HG03558 (cell line): Measurements from ENCODE around the gene GLRA3.
A peak's percentile ranks its signal among the peaks of the same experiment; 100 is the strongest.
"Not testable (repeated sequence)": the region's sequence is repeated elsewhere in the genome, so short reads cannot be mapped to it uniquely, and the experiment has no call there.

Experiments used
- ATAC-seq: cut with Tn5 transposase; IDR thresholded peaks from one replicate; pipeline ENCODE4 v1.9.1; 2021; ENCODE audit warnings: moderate number of reproducible peaks; ENCODE audit not compliant: unreplicated experiment; ENCODE audit errors: extremely low read depth

The GLRA3 gene

GRCh38 chr4:174717828-174718227 lies 111.2 kb downstream of the GLRA3 start:
- no peak for ATAC-seq

GRCh38 chr4:174716986-174717770 lies 111.9 kb downstream of the GLRA3 start:
- no peak for ATAC-seq

GRCh38 chr4:174714393-174715211 lies 114.4 kb downstream of the GLRA3 start:
- ATAC-seq, result no peak

- ATAC-seq, result no peak
Measured at GRCh38 chr4:174713821-174714220, 115.2 kb downstream of the GLRA3 start.

- no peak for ATAC-seq
Measured at GRCh38 chr4:174713181-174713580, 115.9 kb downstream of the GLRA3 start.

- ATAC-seq, result no peak
Measured at GRCh38 chr4:174709526-174709925, 119.5 kb downstream of the GLRA3 start.

- no peak for ATAC-seq
Measured at GRCh38 chr4:174708381-174708780, 120.7 kb downstream of the GLRA3 start.

GRCh38 chr4:174707902-174708301 lies 121.1 kb downstream of the GLRA3 start:
- no peak for ATAC-seq

GRCh38 chr4:174707051-174707676 lies 121.9 kb downstream of the GLRA3 start:
- ATAC-seq, result peak; percentile 99

GRCh38 chr4:174702979-174703478 lies 126.0 kb downstream of the GLRA3 start:
- ATAC-seq, result no peak

GRCh38 chr4:174699654-174700053 lies 129.4 kb downstream of the GLRA3 start:
- no peak for ATAC-seq

GRCh38 chr4:174697896-174698295 lies 131.2 kb downstream of the GLRA3 start:
- ATAC-seq, result no peak

- ATAC-seq, result no peak
Measured at GRCh38 chr4:174697202-174697601, 131.8 kb downstream of the GLRA3 start.

GRCh38 chr4:174696657-174697056 lies 132.4 kb downstream of the GLRA3 start:
- no peak for ATAC-seq

- ATAC-seq, result not testable (repeated sequence)
Measured at GRCh38 chr4:174691876-174692275, 137.2 kb downstream of the GLRA3 start.

- ATAC-seq, result no peak
Measured at GRCh38 chr4:174690665-174691064, 138.4 kb downstream of the GLRA3 start.

- no peak for ATAC-seq
Measured at GRCh38 chr4:174689618-174690017, 139.4 kb downstream of the GLRA3 start.

- no peak for ATAC-seq
Measured at GRCh38 chr4:174686826-174687225, 142.2 kb downstream of the GLRA3 start.

GRCh38 chr4:174681723-174682300 lies 147.2 kb downstream of the GLRA3 start:
- ATAC-seq, result no peak

GRCh38 chr4:174674305-174674840 lies 154.7 kb downstream of the GLRA3 start:
- no peak for ATAC-seq
